IPS-NIHi7 (cell line): ENCODE measurements around the gene TMEM14C.
"Not testable (repeated sequence)": the region's sequence is repeated elsewhere in the genome, so short reads cannot be mapped to it uniquely, and the experiment has no call there.

Experiments used
- DNase-seq: peaks from one replicate; pipeline ENCODE4 v3.0.0; 2012; ENCODE audit warnings: mixed read lengths; ENCODE audit errors: extremely low spot score

Gene TMEM14C

DNA sequence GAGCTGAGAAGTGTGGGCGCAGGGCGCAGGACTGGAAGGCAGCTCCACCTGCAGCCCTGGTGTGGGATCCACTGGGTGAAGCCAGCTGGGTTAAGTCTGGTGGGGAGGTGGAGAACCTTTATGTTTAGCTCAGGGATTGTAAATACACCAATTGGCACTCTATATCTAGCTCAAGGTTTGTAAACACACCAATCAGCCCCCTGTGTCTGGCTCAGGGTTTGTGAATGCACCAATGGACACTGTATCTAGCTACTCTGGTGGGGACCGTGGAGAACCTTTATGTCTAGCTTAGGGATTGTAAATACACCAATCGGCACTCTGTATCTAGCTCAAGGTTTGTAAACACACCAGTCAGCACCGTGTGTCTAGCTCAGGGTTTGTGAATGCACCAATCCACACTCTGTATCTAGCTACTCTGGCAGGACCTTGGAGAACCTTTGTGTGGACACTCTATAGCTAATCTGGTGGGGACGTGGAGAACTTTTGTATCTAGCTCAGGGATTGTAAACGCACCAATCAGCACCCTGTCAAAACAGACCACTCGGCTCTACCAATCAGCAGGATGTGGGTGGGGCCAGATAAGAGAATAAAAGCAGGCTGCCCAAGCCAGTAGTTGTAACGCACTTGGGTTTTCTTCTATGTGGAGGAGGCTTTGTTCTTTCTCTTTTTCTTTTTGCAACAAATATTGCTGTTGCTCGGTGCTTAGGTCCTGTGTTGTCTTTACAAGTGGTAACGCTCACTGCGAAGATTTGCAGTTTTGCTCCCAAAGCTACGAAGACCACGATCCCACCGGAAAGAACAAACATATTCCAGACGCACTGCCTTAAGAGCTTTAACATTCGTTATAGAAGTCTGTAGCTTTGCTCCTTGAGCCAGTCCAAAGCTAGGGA lies 1.7 kb upstream of the TMEM14C start:
- not testable (repeated sequence) for DNase-seq

DNA sequence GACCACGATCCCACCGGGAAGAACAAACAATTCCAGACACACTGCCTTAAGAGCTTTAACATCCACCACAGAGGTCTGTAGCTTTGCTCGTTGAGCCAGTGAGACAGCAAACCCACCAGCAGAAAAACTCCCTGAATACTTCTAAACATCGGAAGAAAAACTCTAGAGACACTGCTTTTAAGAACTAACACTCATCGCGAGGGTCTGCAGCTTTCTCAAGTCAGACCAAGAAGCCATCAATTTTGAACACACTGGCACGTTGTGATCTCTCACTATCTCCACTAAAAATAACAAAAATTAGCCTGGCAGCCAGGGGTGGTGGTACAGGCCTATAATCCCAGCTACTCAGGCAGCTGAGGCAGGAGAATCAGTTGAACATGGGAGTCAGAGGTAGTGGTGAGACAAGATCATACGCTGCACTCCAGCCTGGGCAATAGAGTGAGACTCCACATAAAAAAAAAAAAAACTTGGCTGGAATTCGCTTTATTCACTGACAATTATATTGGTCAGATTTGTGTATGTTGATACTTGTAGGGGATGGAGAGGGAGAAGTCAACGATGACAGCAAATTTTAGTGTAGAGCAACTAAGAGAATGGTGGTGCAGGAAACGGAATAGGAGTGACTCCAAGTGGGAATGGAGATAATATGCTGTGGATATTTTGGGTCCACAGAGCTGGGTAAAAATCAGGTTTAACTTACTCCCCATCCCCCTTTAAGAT lies 860 bp upstream of the TMEM14C start:
- DNase-seq, result no peak

DNA sequence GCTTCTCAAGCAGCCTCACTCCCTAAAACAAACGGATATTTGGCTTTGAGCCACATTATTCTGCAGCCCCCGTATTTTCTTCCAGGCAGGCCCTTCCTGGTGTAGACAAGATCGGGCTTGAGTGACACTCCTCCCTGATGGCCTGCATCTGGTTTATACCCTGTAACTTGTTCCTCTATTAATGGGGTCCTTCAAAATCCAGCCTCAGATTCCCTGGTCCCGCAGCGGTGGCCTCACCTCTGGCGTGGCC lies 375 bp upstream of the TMEM14C start:
- no peak for DNase-seq

DNA sequence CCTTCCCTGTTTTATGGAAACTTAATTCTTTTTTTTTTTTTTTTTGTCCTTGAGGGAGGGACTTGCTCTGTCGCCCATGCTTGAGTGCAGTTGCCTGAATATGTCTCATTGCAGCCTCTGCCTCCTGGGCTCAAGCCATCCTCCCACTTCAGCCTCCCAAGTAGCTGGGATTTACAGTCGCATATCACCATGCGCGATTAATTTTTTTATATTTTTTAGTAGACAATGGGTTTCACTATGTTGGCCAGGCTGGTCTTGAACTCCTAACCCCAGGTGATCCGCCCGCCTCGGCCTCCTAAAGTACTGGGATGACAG lies 654 bp downstream of the TMEM14C start:
- no peak for DNase-seq

DNA sequence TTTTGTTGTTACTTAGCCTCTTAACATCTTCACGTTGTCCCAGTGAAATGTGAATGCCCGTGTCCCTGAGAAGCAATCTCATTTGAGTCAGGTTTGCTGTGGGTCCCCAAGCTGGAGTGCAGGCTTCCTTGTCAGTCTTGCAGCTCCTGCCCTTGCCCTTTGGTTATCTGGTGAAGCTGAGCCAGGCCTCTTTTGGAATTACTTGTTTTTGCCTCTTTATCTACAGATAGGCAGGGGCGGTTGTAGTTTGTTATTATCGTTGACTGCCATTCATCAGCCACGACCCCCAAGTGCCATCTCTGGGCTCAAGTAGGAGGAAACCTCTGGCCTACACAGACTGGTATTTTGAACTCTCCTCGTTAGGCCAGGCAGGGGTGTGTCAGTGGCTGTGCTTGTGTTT lies 2.2 kb downstream of the TMEM14C start:
- no peak for DNase-seq

DNA sequence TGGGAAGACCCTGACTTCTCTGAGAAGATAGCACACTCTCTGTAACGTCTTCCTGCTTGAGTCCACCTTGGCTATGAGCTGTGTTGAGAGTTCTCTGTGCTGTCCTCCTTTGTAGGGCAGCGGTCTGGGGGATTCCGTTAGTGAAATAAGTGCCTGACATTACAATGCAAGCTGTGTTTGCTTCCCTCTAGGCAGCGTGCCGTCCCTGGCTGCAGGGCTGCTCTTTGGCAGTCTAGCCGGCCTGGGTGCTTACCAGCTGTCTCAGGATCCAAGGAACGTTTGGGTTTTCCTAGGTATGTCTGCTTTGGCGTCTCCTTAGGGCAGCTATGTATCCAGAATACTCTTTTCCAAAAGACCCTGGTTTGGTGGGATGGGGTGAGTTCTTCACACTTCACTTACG lies 2.8 kb downstream of the TMEM14C start:
- DNase-seq, result no peak

DNA sequence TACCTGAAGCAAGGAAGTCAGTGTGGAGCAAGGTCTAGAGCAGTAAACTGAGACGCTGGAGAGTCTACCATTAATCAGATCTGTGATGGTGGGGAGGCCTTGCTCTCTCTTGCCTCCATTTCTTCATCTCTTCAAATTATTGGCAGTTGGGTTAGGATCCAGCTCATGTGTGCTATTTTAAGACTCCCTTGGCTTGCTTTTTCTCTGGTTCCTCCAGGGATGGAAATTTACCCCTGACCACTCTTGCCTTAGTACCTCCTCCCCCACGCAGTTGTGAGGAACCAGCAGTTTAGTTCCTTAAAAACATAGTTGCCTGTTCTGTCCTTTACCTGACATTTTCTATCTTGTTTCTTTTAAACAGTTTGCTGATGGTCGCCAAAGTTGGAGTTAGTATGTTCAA lies 7.4 kb downstream of the TMEM14C start:
- DNase-seq, result no peak

DNA sequence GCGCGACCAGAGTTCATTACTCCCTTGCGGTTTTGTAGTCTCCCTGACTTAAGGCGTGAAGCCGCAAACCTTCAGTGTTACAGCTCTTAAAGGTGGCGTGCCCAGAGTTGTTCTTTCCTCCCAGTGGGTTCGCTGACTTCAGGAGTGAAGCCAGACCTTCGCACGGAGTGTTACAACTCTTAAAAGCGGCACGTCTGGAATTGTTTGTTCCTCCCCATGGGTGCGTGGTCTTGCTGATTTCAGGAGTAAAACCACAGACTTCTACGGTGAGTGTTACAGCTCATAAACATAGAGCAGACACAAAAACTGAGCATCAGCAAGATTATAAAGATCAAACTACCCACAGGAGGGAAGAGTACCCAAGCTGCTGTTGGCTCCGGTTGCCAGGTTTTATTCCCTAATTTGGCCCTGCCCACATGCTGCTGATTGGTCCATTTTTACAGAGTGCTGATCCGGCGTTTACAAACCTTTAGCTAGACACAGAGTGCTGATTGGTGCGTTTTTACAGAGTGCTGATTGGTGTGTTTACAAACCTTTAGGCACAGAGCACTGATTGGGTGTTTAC lies 10.4 kb downstream of the TMEM14C start:
- no peak for DNase-seq

DNA sequence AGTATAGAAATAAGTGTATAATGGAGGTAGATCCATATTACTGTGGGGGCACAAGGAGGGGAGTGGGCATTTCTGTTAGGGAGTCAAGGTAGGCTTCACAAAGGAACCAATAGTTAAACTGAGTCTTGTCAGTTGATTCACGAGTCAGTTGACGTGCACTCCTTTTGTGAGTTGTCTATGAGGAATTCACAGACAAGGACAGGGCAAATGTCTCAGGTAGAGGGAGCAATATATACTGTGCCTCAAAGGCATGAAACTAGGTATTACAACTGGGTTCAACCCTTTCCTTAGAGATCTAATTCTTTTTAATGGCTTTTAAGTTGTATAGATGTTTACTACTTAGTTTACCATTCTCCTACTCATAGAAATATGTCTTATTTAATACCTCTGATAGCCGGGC lies 11.0 kb downstream of the TMEM14C start:
- DNase-seq, result no peak

DNA sequence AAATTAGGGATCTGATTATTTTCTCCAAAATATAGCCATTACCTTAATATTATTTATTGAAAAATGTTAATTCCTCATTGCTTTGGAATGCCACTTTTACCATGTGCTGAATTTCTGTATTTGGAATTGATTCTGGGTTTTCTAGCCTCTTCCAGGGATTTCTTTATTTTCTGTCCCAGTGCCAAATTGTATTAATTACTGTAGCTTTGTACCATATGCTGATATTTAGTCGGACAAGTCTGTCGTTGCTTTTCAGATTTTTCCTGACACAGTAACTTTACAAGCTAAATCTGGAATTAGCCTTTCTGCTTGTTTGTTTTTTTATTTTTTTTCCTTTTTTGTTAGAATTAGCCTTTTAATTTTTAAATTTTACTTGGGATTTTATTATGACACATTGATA lies 13.9 kb downstream of the TMEM14C start:
- DNase-seq, result no peak

DNA sequence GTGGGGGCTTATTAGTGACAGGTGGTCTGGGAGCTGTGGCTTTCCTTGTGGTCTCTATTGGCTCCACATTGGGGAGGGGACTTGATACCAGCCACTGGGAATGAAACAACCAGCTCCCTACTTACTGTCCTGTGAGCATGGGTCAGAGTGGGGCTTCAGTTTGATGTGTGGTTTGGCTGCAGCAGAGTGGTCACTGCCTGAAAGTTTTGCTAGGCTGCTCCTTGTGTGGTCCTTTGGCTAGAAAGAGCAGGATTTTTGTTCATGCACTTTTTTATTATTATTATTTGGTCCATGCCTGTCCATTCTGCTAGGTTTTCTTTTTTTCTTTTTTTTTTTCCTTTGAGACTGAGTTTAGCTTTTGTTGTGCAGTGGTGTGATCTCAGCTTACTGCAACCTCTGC lies 17.2 kb downstream of the TMEM14C start:
- DNase-seq, result no peak

DNA sequence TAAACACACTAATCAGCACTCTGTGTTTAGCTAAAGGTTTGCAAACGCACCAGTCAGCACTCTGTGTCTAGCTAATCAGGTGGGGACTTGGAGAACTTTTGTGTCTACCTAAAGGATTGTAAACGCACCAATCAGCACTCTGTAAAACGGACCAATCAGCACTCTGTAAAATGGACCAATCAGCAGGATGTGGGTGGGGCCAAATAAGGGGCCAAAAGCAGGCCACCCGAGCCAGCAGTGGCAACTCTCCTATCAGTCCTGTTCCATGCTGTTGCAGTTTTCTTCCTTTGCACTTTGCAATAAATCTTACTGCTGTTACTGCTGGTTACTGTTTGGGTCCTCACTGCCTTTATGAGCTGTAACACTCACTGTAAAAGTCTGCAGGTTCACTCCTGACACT lies 18.8 kb downstream of the TMEM14C start:
- not testable (repeated sequence) for DNase-seq

DNA sequence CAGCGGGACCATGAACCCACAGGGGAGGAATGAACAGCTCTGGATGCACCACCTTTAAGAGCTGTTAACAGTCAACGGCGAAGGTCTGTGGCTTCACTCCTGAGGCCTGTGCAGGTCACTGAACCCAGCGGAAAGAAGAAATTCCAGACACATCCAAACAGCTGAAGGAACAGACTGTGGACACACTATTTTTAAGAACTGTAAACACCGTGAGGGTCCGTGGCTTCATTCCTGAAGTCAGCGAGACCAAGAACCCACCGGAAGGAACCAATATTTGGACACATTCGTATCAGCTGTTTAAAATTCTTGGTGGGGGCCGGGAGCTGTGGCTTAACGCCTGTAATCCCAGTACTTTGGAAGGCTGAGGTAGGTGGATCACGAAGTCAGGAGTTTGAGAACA lies 19.4 kb downstream of the TMEM14C start:
- no peak for DNase-seq

DNA sequence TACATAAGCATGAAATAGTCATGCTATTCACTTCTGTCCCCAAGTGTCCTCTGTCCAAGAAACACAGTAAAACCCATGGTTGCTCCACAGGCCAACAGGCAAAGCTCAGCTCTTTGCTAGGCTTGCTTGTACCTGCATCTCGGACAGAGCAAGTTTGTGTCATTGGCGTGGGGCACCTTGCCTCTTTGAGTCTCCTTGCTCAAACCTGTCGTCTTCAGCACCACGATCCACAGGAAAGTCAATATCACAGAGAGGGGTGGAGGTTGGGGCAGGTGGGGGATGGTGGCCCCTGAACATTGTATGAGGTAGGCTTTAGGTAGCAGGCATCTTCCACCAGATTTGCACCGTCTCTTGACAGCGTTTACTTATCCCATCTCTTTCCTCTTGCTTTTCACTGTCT lies 20.6 kb downstream of the TMEM14C start:
- DNase-seq, result no peak

DNA sequence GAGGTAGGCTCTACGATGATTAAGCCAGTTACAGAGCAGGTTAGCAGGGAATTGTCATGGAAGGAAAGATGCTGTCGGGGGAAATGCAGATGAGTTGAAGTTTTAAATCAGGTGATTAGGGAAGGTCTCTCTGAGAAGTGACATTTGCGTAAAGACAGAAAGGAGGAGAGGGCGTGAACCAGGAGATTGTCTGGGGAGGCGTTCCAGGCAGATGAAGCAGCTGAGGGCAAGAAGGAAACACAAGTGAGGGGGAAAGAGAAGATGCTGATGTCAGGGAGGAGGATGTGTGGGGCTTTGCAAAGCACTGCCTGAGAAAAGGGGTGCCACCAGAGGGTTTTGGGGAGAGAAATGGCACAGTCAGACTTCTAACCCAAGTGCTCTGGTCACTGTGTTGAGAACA lies 22.2 kb downstream of the TMEM14C start:
- no peak for DNase-seq

DNA sequence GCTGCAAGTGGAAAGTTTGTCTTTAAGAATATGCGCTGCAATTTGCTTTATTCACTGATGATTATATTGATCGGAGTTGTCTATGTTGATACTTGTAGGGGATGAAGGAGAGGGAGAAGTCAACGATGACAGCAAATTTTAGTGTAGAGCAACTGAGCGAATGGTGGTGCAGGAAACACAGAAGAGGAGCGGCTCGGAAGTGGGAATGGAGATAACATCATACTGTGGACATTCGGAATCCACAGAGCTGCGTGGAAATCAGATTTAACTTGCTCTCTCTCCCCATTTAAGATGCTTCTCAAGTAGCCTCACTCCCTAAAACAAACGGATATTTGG lies 24.0 kb downstream of the TMEM14C start:
- no peak for DNase-seq

DNA sequence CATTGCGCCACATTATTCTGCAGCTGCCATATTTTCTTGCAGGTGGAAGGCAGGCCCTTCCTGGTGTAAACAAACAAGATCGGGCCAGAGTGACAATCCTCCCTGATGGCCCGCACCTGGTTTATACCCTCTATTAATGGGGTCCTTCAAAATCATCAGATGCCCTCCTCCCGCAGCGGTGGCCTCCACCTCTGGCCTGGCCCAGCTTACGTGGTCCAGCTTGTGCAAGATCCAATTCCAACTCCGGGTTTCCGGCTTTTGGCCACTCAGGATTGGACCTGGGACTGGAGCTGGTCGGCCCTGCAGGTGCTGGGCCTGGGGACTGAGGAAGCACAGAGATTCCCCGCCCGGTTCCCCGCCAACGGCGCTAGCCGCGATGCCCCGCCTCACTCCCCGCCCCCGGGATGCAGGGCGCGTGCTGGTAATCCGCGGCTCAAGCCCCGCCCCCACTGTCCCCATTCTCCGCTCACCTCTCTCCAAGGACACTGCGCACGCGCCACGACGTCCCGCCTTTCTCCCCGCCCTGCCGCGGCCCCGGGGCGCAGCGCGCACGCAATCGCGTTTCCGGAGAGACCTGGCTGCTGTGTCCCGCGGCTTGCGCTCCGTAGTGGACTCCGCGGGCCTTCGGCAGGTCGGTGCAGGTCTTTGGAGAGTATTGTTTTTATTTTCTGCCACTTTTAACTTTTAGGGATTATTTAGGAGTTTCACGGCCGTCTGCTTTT lies 24.5 kb downstream of the TMEM14C start, which contains the start of gene TMEM14B:
Gene TMEM14B (plus strand): TSS at position 555 of the 722 bp plus-strand sequence. CDS start 1,441 bp downstream, outside the sequence.
- peak; percentile 100 for DNase-seq

DNA sequence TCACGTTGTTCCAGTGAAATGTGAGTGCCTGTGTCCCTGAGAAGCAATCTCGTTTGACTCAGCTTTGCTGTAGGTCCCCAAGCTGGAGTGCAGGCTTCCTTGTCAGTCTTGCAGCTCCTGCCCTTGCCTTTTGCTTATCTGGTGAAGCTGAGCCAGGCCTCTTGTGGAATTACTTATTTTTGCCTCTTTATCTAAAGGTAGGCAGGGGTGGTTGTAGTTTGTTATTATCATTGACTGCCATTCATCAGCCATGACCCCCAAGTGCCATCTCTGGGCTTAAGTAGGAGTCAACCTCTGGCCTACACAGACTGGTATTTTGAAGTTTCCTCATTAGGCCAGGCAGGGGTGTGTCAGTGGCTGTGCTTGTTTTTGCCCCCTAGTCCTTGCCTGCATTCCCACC lies 26.9 kb downstream of the TMEM14C start:
- no peak for DNase-seq

DNA sequence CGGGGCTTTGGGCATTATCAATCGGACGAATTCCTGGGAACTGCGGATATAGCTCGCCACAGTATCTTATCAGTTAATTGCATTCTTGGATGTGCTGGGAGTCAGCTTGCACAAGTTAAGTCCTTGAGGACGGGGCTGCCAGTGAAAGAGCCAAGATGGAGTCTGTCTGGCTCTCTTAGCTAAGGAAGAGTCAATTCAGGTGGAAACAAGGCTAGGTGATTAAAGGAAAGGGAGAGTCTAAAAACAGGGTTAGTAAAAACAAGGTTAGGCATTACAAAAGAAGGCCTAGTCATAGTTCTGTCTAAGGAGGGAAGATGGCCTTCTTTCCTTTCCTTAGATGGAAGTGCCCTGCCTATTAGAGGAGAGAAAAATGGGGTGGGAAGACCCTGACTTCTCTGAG lies 27.7 kb downstream of the TMEM14C start:
- DNase-seq, result not testable (repeated sequence)

DNA sequence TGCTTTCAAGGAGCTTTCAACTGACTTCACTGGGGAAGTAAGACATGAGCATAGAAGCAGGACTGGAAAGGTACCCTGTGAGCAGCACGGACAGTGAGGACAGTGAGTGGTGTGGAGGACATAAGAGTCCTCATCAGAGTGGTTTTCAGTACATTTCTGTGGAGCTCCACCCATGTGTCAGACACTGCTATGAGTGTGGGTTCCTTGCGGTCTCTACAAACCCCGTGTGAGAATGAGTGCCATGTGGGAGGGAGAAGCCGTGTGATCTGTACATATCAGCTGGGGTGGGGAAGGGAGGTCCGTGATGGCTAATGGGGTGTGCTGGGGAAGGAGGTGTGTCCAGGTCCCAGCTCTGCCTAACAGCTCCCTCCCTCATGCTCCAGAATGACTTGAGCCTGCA lies 28.9 kb downstream of the TMEM14C start:
- DNase-seq, result not testable (repeated sequence)

DNA sequence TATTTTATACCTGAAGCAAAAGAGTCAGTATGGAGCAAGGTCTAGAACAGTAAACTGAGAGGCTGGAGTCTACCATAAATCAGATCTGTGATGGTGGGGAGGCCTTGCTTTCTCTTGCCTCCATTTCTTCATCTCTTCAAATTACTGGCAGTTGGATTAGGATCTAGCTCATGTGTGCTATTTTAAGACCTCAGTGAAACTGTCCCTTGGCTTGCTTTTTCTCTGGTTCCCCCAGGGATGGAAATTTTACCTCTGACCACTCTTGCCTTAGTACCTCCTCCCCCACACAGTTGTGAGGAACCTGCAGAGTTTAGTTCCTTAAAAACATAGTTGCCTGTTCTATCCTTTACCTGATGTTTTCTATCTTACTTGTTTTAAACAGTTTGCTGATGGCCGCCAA lies 33.2 kb downstream of the TMEM14C start:
- DNase-seq, result no peak

DNA sequence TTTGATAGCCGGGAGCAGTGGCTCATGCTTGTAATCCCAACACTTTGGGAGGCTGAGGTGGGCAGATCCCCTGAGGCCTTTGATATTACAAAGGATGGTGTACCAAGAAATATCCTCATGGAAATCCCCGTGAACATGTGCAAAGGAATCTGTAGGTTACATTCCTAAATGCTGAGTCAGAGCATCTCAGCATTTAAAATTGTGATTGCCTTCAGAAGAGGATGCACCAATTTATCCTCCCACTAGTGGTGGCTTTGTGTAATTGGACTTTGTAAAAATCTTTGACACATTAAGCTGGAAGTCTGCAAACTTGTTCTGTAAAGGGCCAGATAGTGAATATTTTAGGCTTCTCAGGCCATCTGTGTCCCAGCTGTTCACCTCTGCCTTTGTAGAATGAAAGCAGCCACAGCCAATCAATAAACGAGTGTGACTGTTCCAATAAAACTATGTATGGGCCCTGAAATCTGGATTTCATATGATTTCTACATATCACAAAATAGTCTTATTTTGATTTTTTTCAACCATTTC lies 36.5 kb downstream of the TMEM14C start:
- peak; percentile 42 for DNase-seq
